GM21717 (cell line): ENCODE data around the gene SDHAF4.
"Not testable (repeated sequence)": the region's sequence is repeated elsewhere in the genome, so short reads cannot be mapped to it uniquely, and the experiment has no call there.

Experiments used
- ATAC-seq: cut with Tn5 transposase; IDR thresholded peaks from one replicate; pipeline ENCODE4 v1.9.1; 2021; ENCODE audit warnings: mild to moderate bottlenecking, moderate library complexity; ENCODE audit not compliant: unreplicated experiment

The SDHAF4 gene

DNA sequence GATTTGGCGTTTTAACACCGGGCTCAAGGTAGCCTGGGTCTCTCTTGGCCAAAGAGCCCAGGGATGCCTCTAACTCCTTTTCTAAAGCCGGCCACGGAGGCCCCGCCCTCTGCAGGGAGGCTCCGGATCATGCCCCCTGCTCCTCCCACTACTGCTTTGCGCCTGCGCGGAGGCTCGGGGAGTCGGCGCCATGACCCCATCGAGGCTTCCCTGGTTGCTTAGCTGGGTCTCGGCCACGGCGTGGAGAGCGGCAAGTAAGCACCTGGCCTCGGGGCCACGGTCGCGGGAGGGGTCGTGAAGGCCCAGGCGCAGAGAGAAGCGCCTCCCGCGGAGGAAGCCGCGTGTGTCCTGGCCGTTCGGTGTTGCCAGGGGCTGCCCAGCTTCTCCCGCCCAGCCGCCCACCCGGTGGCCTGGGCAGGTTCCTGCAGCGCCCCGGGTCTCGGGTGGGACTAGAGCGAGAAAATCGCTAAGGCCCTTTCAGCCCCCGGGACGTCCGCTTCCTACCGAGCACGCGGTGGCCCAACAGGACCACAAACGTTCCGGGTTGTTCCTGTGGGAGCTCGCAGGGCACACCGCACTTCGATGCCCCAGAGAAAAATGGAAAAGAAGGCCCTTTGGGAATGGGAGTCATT lies at the start of gene SDHAF4:
TSS of gene SDHAF4 (plus strand) at position 180 of the 632 bp plus-strand sequence. CDS start at position 191, 11 bp downstream.
- peak; percentile 99 for ATAC-seq

GRCh38 chr6:70518723-70519122 lies 48.0 kb upstream of the SDHAF4 start:
- no peak for ATAC-seq

- no peak for ATAC-seq
Observed at GRCh38 chr6:70520575-70520974, 46.2 kb upstream of the SDHAF4 start.

DNA sequence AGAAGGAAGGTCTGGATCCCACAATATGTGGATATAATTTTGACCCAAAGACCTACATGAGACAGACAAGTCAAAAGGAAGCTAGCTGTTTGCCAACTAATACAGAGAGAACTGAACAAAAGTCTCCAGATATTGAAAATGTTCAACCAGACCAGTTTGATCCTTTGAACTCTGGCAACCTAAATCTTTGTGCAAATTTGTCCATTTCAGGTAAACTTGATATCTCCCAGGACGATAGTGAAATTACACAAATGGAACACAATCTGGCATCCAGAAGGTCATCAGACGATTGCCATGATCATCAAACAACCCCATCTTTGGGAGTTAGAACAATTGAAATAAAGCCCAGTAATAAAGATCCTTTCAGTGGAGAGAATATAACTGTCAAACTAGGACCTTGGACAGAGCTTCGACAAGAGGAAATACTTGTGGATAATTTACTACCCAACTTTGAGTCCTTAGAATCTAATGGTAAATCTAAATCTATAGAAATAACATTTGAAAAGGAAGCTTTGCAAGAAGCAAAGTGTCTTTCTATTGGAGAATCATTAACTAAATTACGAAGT lies 41.9 kb upstream of the SDHAF4 start:
- no peak for ATAC-seq

DNA sequence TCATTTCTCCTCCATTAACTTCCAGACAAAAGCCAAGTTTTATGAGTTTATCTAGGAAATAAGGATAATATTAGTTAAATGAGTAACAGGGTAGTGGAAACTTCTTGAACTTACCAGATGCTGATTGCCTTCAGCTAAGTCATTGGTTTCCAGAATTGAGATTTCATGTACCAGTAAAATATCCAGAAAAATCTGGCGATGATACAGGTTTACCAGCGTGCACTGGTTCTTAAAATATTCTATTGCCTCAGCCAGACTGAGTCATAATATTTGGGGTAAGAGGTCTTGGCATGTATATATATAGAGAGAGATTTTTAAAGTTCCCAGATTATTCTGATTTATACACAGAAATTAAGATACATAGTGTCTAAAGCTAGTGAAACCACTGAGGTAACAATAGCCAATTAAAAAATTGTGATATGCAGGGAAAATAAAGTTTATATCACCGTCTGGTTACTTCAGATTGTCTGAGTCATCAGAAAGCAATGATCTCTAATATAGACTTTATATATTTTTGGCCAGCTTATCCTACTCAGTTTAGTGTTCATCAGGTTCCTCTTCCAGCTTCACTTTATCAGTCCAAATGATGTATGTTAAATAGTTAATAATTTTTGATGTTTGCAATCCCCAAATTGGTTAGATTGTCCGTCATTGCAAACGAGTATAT lies 39.5 kb upstream of the SDHAF4 start:
- ATAC-seq: no peak

GRCh38 chr6:70530023-70530422 lies 36.7 kb upstream of the SDHAF4 start:
- no peak for ATAC-seq

- no peak for ATAC-seq
Observed at GRCh38 chr6:70531133-70531532, 35.6 kb upstream of the SDHAF4 start.

- ATAC-seq: no peak
Observed at GRCh38 chr6:70537266-70537665, 29.5 kb upstream of the SDHAF4 start.

- peak; percentile 60 for ATAC-seq
Observed at GRCh38 chr6:70538376-70538775, 28.4 kb upstream of the SDHAF4 start.

DNA sequence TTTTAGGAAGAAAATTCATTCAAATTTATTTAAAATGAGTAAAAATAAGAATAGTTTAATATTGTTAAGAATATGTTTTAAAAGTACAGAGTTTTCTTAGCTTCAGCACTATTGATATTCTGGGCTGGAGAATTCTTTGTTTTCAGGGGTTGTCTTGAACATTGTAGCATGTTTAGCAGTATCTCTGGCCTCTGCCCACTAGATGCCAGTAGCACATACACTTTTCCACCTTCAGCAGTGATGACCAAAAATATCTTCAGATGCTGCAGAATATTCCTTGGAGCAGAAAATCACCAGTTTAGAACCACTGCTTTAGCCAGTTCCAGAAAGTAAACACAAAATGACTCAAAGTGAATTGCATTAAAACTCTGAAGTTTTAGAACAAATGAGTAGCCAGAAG lies 19.4 kb upstream of the SDHAF4 start:
- no peak for ATAC-seq

- no peak for ATAC-seq
Observed at GRCh38 chr6:70547905-70548304, 18.8 kb upstream of the SDHAF4 start.

GRCh38 chr6:70549327-70549726 lies 17.4 kb upstream of the SDHAF4 start:
- ATAC-seq: no peak

DNA sequence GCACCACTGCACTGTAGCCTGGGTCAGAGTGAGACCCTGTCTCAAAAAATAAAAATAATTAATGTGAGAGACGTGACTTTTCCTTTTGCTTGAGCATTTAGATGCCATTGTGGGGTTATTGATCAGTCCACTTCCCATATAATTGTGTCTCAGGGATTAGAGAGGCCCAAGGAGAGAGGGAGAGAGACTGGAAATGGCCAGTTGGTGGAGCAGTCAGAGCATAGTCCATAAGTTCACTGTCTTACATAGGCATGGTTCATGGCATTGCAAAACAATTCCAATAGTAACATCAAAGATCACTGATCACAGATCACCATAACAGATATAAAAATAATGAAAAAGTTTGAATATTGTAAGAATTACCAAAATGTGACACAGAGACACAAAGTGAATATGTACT lies 15.2 kb upstream of the SDHAF4 start:
- no peak for ATAC-seq

GRCh38 chr6:70552286-70552940 lies 14.3 kb upstream of the SDHAF4 start:
- not testable (repeated sequence) for ATAC-seq

DNA sequence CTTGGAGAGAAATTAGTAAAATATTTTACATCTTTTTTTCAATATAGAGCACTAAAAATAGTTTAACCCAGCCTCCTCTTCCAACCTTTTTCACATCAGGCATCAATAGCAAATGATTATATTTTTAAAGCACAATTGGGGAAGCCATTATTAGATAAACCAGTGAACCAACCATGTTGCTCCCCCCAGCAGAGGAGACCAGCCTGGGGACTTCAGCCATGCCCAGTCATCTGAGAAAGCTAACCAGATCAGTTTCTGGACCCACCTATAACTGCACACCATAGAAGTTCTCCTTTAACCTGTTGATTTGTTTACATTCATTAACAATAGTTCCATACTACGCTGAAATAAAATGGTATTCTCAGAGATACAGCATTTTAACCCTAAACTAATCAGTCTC lies 13.8 kb upstream of the SDHAF4 start:
- no peak for ATAC-seq

GRCh38 chr6:70557998-70558397 lies 8.7 kb upstream of the SDHAF4 start:
- ATAC-seq: no peak

- not testable (repeated sequence) for ATAC-seq
Observed at GRCh38 chr6:70562401-70562800, 4.3 kb upstream of the SDHAF4 start.

DNA sequence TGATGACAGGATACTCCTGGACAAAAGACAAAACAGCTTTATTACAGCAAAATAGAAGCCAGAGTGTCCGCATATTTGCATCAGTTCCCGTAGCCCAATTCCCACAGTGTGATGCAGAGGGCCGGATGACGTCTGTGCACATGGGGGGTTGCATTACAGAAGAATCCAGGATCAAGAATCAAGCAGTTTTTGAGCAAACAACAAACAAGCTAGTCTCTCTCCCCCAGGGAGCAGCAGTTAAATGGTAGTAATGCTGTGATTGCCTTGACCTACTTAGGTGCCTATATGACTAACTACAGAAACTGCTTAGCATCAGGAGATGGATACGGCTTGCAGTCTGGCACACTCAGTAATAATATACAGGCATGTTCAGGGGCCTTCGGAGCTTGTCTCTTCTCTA lies 3.2 kb upstream of the SDHAF4 start:
- ATAC-seq: no peak

- no peak for ATAC-seq
Observed at GRCh38 chr6:70574643-70575042, 7.9 kb downstream of the SDHAF4 start.

DNA sequence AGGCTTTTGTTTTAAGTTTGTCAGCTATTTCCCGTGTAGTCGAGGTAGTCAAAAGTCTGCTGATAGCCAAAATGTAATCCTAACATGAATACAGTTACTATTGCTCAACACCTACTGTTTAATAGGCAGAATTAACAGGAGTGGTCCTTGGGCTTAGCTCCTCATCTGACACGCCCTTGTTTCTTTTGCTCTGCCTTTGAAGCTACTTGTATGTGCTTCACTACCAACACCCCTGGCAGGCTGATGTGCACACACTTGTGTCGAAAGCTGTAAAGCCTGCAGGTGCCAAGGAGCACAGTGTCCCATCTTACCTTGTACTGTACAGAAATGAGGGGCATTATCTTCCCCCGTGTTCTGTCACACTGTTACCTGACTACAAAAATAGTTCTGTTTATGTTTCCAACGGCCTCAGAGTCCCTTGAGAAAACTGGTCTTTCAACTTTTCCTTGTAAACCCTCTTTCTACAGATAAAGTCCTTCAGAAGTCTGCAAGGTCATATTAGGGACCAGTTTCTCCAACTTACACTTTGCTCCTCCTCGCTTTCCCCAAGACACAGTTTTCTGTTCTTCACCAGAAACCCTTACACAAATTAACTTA lies 9.3 kb downstream of the SDHAF4 start:
- ATAC-seq: no peak

GRCh38 chr6:70586114-70586513 lies 19.4 kb downstream of the SDHAF4 start:
- peak; percentile 98 for ATAC-seq
